Measurements from ENCODE around the gene LMX1A.

GRCh38 chr1:165329104-165329503 lies 27.4 kb downstream of the LMX1A start:
- TF ChIP-seq EZH2 (IDR thresholded peaks at IDR 0.05) (no peak), CTCF (IDR thresholded peaks at IDR 0.05) (no peak)
